Psoas muscle (tissue), 8 donors: ENCODE measurements around the gene NXPE4. TPM values are rescaled to one million over a fixed set of nuclear protein-coding genes. Genes with fewer than 3 reads are reported as not detected.
"Not testable (repeated sequence)": the region's sequence is repeated elsewhere in the genome, so short reads cannot be mapped to it uniquely, and the experiment has no call there.

Experiments used
- ATAC-seq, 4 donors: fragments of 200-7000 bp; cut with Tn5 transposase; one replicate each; pipeline ENCODE4 v1.9.1; 2020; ENCODE audit warnings: moderate library complexity in 3 of 4, mild to moderate bottlenecking in 2 of 4
- DNase-seq, 2 donors: peaks; one replicate each; pipeline ENCODE4 v3.0.0-alpha.2; 2020
- H3K27ac ChIP-seq: fragments of 200-600 bp; one replicate; pipeline ENCODE4 v1.8.0; 2022
- H3K27me3 ChIP-seq, 3 donors: fragments of 200-600 bp in 1 of 3; one replicate each; pipeline versions ENCODE4 v1.6.1 to v1.8.0; 2013 to 2022; ENCODE audit warnings: low read length in 2 of 3, mild to moderate bottlenecking in 2 of 3, moderate library complexity in 1 of 3; ENCODE audit not compliant: insufficient read depth in 3 of 3
- H3K36me3 ChIP-seq, 2 donors: fragments of 200-600 bp in 1 of 2; one replicate each; pipeline versions ENCODE4 v1.6.1 to v1.8.0; 2013 to 2022; ENCODE audit warnings: low read depth in 1 of 2, mild to moderate bottlenecking in 1 of 2, moderate library complexity in 1 of 2; ENCODE audit not compliant: insufficient read depth in 1 of 2
- H3K4me1 ChIP-seq: fragments of 200-600 bp; one replicate; pipeline ENCODE4 v1.8.0; 2022
- H3K4me3 ChIP-seq: fragments of 200-600 bp; one replicate; pipeline ENCODE4 v1.8.0; 2022; ENCODE audit warnings: mild to moderate bottlenecking
- H3K9me3 ChIP-seq: fragments of 200-600 bp; one replicate; pipeline ENCODE4 v1.8.0; 2022
- WGBS, 3 donors: extraction: QIAGEN DNeasy Blood & Tissue Kit; methylation state at CpG; one replicate each; pipeline versions ENCODE4 v1.1.6 to v1.1.7; 2013; 5-methylcytosine and 5-hydroxymethylcytosine counted together
- intact Hi-C, 2 donors: fragments of 100-400 bp; cut with DNase I; formaldehyde crosslinking; loops; one replicate each; pipeline versions ENCODE4 v1.11.0 to v1.14.2; 2022
- polyA plus RNA-seq, 3 donors: library from polyadenylated mRNA; stranded (reverse); fragments of 200-250 nt; gene quantifications; one replicate each; pipeline ENCODE4 v1.2.3, GENCODE V29; 2013
- total RNA-seq, 4 donors: library from RNA; stranded (reverse); fragmentation: NEBNext Ultra II Directional in 2 of 4; extraction: Animal tissue kit (Norgen Biotek cat#: 25700) in 2 of 4; gene quantifications; one replicate each; pipeline versions ENCODE4 v1.2.1 to v1.2.4, GENCODE V29; 2021 to 2023
- TF ChIP-seq, protein P1 (sequence below): fragments of 200-600 bp; IDR thresholded peaks from one replicate; pipeline ENCODE4 v1.8.0; 2022; ENCODE audit warnings: antibody characterized with exemption
- donor health status: healthy with polysubstance abuse.
- donor health status: DM: no; HTN: no; CAD: no; lungs with moderate emphysema.
- donor health status: Bipolar disorder and iron deficiency.
- donor health status: healthy.
- donor health status: DM: yes; HTN: yes; CAD: no.
- donor health status: DM: no; HTN: no; CAD: no.
- donor health status: DM: no; HTN: no; CAD: no.
- donor health status: DM: yes; HTN: yes; CAD: no.

The NXPE4 gene
- total and polyA plus RNA-seq, 7 donors: not detected

DNA sequence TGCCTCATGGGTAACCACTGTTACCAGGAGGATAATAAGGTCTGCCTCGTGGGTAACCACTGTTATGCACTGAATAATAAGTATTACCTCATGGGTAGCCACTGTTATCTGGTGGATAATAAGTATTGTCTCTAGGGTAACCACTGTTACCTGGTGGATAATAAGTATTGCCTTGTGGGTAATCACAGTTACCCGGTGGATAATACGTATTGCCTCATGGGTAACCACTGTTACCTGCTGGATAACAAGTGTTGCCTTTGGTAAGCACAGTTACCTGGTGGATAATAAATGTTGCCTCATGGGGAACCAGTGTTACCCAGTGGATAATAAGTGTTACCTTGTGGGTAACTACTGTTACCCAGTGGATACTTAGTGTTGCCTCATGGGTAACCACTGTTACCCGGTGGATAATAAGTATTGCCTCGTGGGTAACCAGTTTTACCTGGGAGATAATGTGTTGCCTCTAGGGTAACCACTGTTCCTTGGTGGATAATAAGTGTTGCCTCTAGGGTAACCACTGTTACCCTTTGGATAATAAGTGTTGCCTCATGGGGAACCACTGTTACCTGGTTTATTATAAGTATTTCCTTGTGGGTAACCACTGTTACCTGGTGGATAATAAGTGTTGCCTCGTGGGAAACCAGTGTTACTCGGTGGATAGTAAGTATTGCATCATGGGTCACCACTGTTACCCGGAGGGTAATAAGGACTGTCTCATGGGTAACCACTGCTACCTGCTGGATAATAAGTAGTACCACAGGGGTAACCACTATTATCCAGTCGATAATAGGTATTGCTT lies 10.6 kb upstream of the NXPE4 start:
- ATAC-seq: no peak
- WGBS, 3 donors: 88 to 91% (median 89%) methylated on average over 9 of the region's 9 CpGs
- no peak for DNase-seq
- H3K9me3 ChIP-seq: no peaks in the 10 kb centered on the region
- no peaks in the 10 kb centered on the region for H3K27me3 ChIP-seq
- TF ChIP-seq, protein P1, sequence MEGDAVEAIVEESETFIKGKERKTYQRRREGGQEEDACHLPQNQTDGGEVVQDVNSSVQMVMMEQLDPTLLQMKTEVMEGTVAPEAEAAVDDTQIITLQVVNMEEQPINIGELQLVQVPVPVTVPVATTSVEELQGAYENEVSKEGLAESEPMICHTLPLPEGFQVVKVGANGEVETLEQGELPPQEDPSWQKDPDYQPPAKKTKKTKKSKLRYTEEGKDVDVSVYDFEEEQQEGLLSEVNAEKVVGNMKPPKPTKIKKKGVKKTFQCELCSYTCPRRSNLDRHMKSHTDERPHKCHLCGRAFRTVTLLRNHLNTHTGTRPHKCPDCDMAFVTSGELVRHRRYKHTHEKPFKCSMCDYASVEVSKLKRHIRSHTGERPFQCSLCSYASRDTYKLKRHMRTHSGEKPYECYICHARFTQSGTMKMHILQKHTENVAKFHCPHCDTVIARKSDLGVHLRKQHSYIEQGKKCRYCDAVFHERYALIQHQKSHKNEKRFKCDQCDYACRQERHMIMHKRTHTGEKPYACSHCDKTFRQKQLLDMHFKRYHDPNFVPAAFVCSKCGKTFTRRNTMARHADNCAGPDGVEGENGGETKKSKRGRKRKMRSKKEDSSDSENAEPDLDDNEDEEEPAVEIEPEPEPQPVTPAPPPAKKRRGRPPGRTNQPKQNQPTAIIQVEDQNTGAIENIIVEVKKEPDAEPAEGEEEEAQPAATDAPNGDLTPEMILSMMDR: no peak
- H3K27ac ChIP-seq: no peak overlapping the region
- no peaks in the 10 kb centered on the region for H3K36me3 ChIP-seq
- H3K4me1 ChIP-seq: no peaks in the 10 kb centered on the region
- no peak overlapping the region for H3K4me3 ChIP-seq
- intact Hi-C loops: no loop called here

DNA sequence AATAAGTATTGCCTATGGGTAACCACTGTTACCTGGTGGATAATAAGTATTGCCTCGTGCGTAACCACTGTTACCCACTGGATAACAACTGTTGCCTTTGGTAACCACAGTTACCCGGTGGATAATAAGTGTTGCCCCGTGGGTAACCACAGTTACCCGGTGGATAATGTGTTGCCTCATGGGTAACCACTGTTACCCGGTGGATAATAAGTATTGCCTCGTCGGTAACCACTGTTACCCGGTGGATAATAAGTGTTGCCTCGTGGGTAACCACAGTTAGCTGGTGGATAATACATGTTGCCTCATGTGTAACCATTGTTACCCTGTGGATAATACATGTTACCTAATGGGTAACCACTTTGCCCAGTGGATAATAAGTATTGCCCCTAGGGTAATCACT lies 9.8 kb upstream of the NXPE4 start:
- no peaks in the 10 kb centered on the region for H3K36me3 ChIP-seq
- no peak for DNase-seq
- no peak overlapping the region for H3K27ac ChIP-seq
- no peak for ATAC-seq
- H3K4me3 ChIP-seq: no peak overlapping the region
- H3K9me3 ChIP-seq: no peaks in the 10 kb centered on the region
- no peaks in the 10 kb centered on the region for H3K27me3 ChIP-seq
- no peaks in the 10 kb centered on the region for H3K4me1 ChIP-seq
- WGBS, 3 donors: 91 to 95% (median 91%) methylated on average over 10 of the region's 10 CpGs
- TF ChIP-seq, protein P1: no peak
- intact Hi-C loops: no loop called here

DNA sequence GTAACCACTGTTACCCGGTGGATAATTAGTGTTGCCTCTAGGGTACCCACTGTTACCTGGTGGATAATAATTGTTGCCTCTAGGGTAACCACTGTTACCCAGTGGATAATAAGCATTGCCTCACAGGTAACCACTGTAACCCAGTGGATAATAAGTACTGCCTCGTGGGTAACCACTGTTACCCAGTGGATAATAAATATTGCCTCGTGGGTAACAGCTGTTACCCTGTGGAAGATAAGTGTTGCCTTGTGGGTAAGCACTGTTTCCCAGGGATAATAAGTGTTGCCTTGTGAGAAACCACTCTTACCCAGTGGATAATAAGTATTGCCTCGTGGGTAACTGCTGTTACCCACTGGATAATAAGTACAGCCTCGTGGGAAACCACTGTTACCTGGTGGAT lies 9.3 kb upstream of the NXPE4 start:
- 77 to 83% (median 79%) methylated on average over 5 of the region's 5 CpGs for WGBS, 3 donors
- TF ChIP-seq, protein P1: no peak
- Histone ChIP-seq H3K4me3 (no peak overlapping the region), H3K27ac (no peak overlapping the region), H3K4me1 (no peaks in the 10 kb centered on the region), H3K27me3 (no peaks in the 10 kb centered on the region), H3K9me3 (no peaks in the 10 kb centered on the region), H3K36me3 (no peaks in the 10 kb centered on the region)
- intact Hi-C loops: no loop called here
- ATAC-seq: no peak
- DNase-seq: no peak

DNA sequence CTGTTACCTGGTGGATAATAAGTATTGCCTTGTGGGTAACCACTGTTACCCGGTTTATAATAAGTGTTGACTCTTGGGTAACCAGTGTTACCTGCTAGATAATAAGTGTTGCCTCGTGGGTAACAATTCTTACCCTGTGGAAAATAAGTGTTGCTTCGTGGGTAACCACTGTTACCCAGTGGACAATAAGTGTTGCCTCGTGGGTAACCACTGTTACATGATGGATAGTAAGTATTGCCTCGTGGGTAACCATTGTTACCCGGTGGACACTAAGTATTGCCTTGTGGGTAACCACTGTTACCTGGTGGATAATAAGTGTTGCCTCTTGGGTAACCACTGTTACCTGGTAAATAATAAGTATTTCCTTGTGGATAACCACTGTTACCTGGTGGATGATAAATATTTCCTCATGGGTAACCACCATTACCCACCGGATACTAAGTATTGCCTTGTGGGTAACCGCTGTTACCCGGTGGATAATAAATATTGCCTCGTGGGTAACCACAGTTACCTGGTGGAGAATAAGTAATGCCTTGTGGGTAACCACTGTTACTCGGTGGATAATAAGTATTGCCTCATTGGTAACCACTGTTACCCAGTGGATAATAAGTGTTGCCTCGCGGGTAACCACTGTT lies 8.7 kb upstream of the NXPE4 start:
- H3K9me3 ChIP-seq: no peaks in the 10 kb centered on the region
- H3K36me3 ChIP-seq: no peaks in the 10 kb centered on the region
- WGBS, 3 donors: 92 to 93% (median 93%) methylated on average over 13 of the region's 13 CpGs
- H3K4me1 ChIP-seq: no peaks in the 10 kb centered on the region
- TF ChIP-seq, protein P1: no peak
- no peaks in the 10 kb centered on the region for H3K27me3 ChIP-seq
- ATAC-seq (no peak), DNase-seq (no peak)
- H3K4me3 ChIP-seq: no peak overlapping the region
- H3K27ac ChIP-seq: no peak overlapping the region
- intact Hi-C loops: no loop called here

DNA sequence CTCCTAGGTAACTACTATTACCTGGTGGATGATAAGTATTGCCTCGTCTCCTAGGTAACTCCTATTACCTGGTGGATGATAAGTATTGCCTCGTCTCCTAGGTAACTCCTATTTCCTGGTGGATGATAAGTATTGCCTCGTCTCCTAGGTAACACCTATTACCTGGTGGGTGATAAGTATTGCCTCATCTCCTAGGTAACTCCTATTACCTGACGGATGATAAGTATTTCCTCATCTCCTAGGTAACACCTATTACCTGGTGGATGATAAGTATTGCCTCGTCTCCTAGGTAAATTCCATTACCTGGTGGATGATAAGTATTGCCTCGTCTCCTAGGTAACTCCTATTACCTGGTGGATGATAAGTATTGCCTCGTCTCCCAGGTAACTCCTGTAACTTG lies 7.6 kb upstream of the NXPE4 start:
- H3K27ac ChIP-seq, DNase-seq, ATAC-seq, H3K36me3 ChIP-seq, H3K9me3 ChIP-seq, H3K27me3 ChIP-seq, H3K4me3 ChIP-seq, intact Hi-C loops, H3K4me1 ChIP-seq: not testable (repeated sequence)
- WGBS, 3 donors: 92 to 95% (median 93%) methylated on average over 7 of the region's 7 CpGs
